HUES6 (cell line): ENCODE measurements around the gene CACNG5.

ENCODE experiments used
- H3K27ac ChIP-seq: 2 replicates; pipeline ENCODE4 v1.7.0; 2013; ENCODE audit warnings: low read depth, mild to moderate bottlenecking, low read length, inconsistent platforms
- H3K27me3 ChIP-seq: 2 replicates; pipeline ENCODE4 v1.6.1; 2013; ENCODE audit warnings: low read length; ENCODE audit not compliant: control insufficient read depth, insufficient read depth
- H3K36me3 ChIP-seq: 2 replicates; pipeline ENCODE4 v1.6.1; 2013; ENCODE audit warnings: low read length; ENCODE audit not compliant: control insufficient read depth, insufficient read depth
- H3K4me1 ChIP-seq: 2 replicates; pipeline ENCODE4 v1.6.1; 2013; ENCODE audit warnings: low read length; ENCODE audit not compliant: control insufficient read depth, insufficient read depth
- H3K4me3 ChIP-seq: 2 replicates; pipeline ENCODE4 v1.5.1; 2013; ENCODE audit warnings: low read depth, low read length
- H3K9ac ChIP-seq: one replicate; pipeline ENCODE4 v1.6.1; 2013; ENCODE audit warnings: mild to moderate bottlenecking, low read length
- H3K9me3 ChIP-seq: 2 replicates; pipeline ENCODE4 v1.6.1; 2013; ENCODE audit warnings: low read depth, low read length; ENCODE audit not compliant: control insufficient read depth, insufficient read depth

Gene CACNG5

GRCh38 chr17:66837885-66838665 lies 3.2 kb downstream of the CACNG5 start:
- Histone ChIP-seq H3K4me3 (no peak overlapping the region), H3K27me3 (peaks cover 48% of the 10 kb centered on the region), H3K4me1 (no peaks in the 10 kb centered on the region), H3K9me3 (no peaks in the 10 kb centered on the region), H3K9ac (no peak overlapping the region), H3K36me3 (no peaks in the 10 kb centered on the region), H3K27ac (no peak overlapping the region)

GRCh38 chr17:66839616-66840015 lies 4.7 kb downstream of the CACNG5 start:
- Histone ChIP-seq H3K27ac (no peak overlapping the region), H3K36me3 (no peaks in the 10 kb centered on the region), H3K27me3 (peaks cover 36% of the 10 kb centered on the region)

GRCh38 chr17:66840061-66840460 lies 5.1 kb downstream of the CACNG5 start:
- H3K9ac ChIP-seq: no peak overlapping the region
- H3K4me3 ChIP-seq: no peak overlapping the region
- H3K27me3 ChIP-seq: peaks cover 33% of the 10 kb centered on the region
- H3K27ac ChIP-seq: no peak overlapping the region
- no peaks in the 10 kb centered on the region for H3K9me3 ChIP-seq
- no peaks in the 10 kb centered on the region for H3K4me1 ChIP-seq
- H3K36me3 ChIP-seq: no peaks in the 10 kb centered on the region

More at GRCh38 chr17:66839616-66840015, 4.7 kb downstream of the CACNG5 start:
- no peak overlapping the region for H3K4me3 ChIP-seq
- H3K4me1 ChIP-seq: no peaks in the 10 kb centered on the region
- no peaks in the 10 kb centered on the region for H3K9me3 ChIP-seq
- H3K9ac ChIP-seq: no peak overlapping the region

GRCh38 chr17:66841328-66841727 lies 6.4 kb downstream of the CACNG5 start:
- H3K4me3 ChIP-seq: no peak overlapping the region
- H3K4me1 ChIP-seq: no peaks in the 10 kb centered on the region
- H3K27ac ChIP-seq: no peak overlapping the region
- peaks cover 21% of the 10 kb centered on the region for H3K27me3 ChIP-seq
- H3K9me3 ChIP-seq: peaks cover 7% of the 10 kb centered on the region
- H3K9ac ChIP-seq: no peak overlapping the region
- H3K36me3 ChIP-seq: no peaks in the 10 kb centered on the region

- Histone ChIP-seq H3K9ac (no peak overlapping the region), H3K9me3 (peaks cover 11% of the 10 kb centered on the region), H3K27ac (no peak overlapping the region), H3K36me3 (no peaks in the 10 kb centered on the region), H3K4me3 (no peak overlapping the region), H3K27me3 (peaks cover 17% of the 10 kb centered on the region), H3K4me1 (no peaks in the 10 kb centered on the region)
These were observed 6.8 kb downstream of the CACNG5 start for GRCh38 chr17:66841744-66842143.

- Histone ChIP-seq H3K27ac (no peak overlapping the region), H3K9ac (no peak overlapping the region), H3K9me3 (peaks cover 18% of the 10 kb centered on the region), H3K36me3 (no peaks in the 10 kb centered on the region), H3K4me1 (no peaks in the 10 kb centered on the region), H3K4me3 (no peak overlapping the region), H3K27me3 (peaks cover 9% of the 10 kb centered on the region; the same call in 1 of the 2 replicates)
These were observed 7.6 kb downstream of the CACNG5 start for GRCh38 chr17:66842505-66842904.

GRCh38 chr17:66842959-66843358 lies 8.0 kb downstream of the CACNG5 start:
- Histone ChIP-seq H3K36me3 (no peaks in the 10 kb centered on the region), H3K4me3 (no peak overlapping the region), H3K9me3 (peaks cover 22% of the 10 kb centered on the region), H3K4me1 (no peaks in the 10 kb centered on the region), H3K27ac (no peak overlapping the region), H3K27me3 (peaks cover 4% of the 10 kb centered on the region; the same call in 1 of the 2 replicates), H3K9ac (no peak overlapping the region)

- no peak overlapping the region for H3K4me3 ChIP-seq
- H3K27me3 ChIP-seq: peaks cover 3% of the 10 kb centered on the region; the same call in 1 of the 2 replicates
- H3K9ac ChIP-seq: no peak overlapping the region
- no peaks in the 10 kb centered on the region for H3K36me3 ChIP-seq
- H3K27ac ChIP-seq: no peak overlapping the region
- no peaks in the 10 kb centered on the region for H3K4me1 ChIP-seq
- peaks cover 27% of the 10 kb centered on the region for H3K9me3 ChIP-seq
These were observed 8.7 kb downstream of the CACNG5 start for GRCh38 chr17:66843627-66844026.

GRCh38 chr17:66847704-66848103 lies 12.8 kb downstream of the CACNG5 start:
- Histone ChIP-seq H3K9me3 (peaks cover 27% of the 10 kb centered on the region), H3K4me1 (no peaks in the 10 kb centered on the region), H3K27me3 (peaks cover 3% of the 10 kb centered on the region; the same call in 1 of the 2 replicates), H3K27ac (no peak overlapping the region), H3K9ac (no peak overlapping the region), H3K4me3 (no peak overlapping the region), H3K36me3 (no peaks in the 10 kb centered on the region)

- Histone ChIP-seq H3K36me3 (no peaks in the 10 kb centered on the region), H3K27ac (no peak overlapping the region), H3K9ac (no peak overlapping the region), H3K4me1 (no peaks in the 10 kb centered on the region), H3K4me3 (no peak overlapping the region), H3K27me3 (peaks cover 3% of the 10 kb centered on the region; the same call in 1 of the 2 replicates), H3K9me3 (peaks cover 27% of the 10 kb centered on the region)
These were observed 13.6 kb downstream of the CACNG5 start for GRCh38 chr17:66848496-66848895.

- H3K9me3 ChIP-seq: peaks cover 27% of the 10 kb centered on the region
- peaks cover 3% of the 10 kb centered on the region; the same call in 1 of the 2 replicates for H3K27me3 ChIP-seq
- H3K27ac ChIP-seq: no peak overlapping the region
- H3K36me3 ChIP-seq: no peaks in the 10 kb centered on the region
- no peak overlapping the region for H3K9ac ChIP-seq
- H3K4me1 ChIP-seq: no peaks in the 10 kb centered on the region
- H3K4me3 ChIP-seq: no peak overlapping the region
These were observed 14.2 kb downstream of the CACNG5 start for GRCh38 chr17:66849032-66849655.
